ENCODE results near the gene HECW1. TPM values are rescaled to one million over a fixed set of nuclear protein-coding genes. Genes with fewer than 3 reads are reported as not detected.

HECW1 gene
- total and polyA plus RNA-seq, 2 donors (not counting 1 experiment from before 2014, with no cell fraction given) = not detected

DNA sequence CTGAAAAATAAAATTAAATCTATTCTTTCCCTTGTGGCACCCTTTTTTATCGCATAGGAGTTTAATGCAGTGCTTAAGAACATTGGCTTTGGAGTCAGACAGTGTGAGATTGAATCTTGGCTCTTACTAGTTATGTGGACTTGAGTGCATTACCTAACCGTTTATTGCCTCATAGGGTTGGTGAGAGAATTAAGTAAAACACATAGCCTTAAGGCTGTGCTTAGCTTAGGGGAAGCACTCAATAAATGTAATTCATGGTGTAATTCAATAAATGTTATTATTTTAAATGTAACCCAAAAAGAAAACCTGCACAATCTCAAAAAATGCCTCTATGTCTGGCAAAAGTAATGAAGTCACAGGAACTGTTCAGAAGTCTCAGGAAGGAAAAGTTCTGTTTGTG is 473.1 kb downstream of the HECW1 start:
- Histone ChIP-seq H3K79me2 (ENCODE audit: control insufficient read depth, insufficient read depth, low read length) (peaks cover 82% of the 10 kb centered on the region), H3K27ac (ENCODE audit: low read length in 2 of 2) (peak overlapping the region; percentile 86 to 94), H3K27me3 (replicated peaks in 1 of 4; ENCODE audit: control extremely low read depth in 1 of 4, control insufficient read depth in 3 of 4, insufficient read depth in 4 of 4, low read length in 3 of 4) (peaks cover 0 to 2% (median 0%) of the 10 kb centered on the region in 4 experiments), H3K9me3 (ENCODE audit: control extremely low read depth in 1 of 3, control insufficient read depth in 2 of 3, insufficient read depth in 1 of 3, low read length in 2 of 3) (no peaks in the 10 kb centered on the region), H3K36me3 (replicated peaks in 1 of 2; ENCODE audit: control extremely low read depth in 1 of 2, control insufficient read depth in 1 of 2, extremely low read depth in 1 of 2, insufficient read depth in 2 of 2, low read length in 1 of 2) (peaks cover 1 to 8% of the 10 kb centered on the region in 2 experiments), H3K4me1 (ENCODE audit: control insufficient read depth in 2 of 2, insufficient read depth in 2 of 2, low read length in 2 of 2) (peaks cover 40 to 50% of the 10 kb centered on the region in 2 donors), H3K4me3 (ENCODE audit: control extremely low read depth in 1 of 5, extremely low read depth in 1 of 5, insufficient read depth in 1 of 5, low read depth in 2 of 5, low read length in 4 of 5) (peak overlapping the region; percentile 89 to 98 (median 91)), H4K20me1 (ENCODE audit: control insufficient read depth, insufficient read depth, low read length, poor library complexity, severe bottlenecking) (peaks cover 38% of the 10 kb centered on the region), H3K9ac (ENCODE audit: low read length) (peak overlapping the region; percentile 78), H3K4me2 (replicated peaks; ENCODE audit: low read depth, low read length, poor library complexity, severe bottlenecking) (peak overlapping the region; percentile 82), H2AFZ (ENCODE audit: insufficient read depth, low read depth, low read length, poor library complexity, severe bottlenecking) (no peak overlapping the region)
- H3K9me3 Mint-ChIP-seq (ENCODE audit: insufficient read depth) = no peaks in the 10 kb centered on the region
- TF ChIP-seq, protein P1, sequence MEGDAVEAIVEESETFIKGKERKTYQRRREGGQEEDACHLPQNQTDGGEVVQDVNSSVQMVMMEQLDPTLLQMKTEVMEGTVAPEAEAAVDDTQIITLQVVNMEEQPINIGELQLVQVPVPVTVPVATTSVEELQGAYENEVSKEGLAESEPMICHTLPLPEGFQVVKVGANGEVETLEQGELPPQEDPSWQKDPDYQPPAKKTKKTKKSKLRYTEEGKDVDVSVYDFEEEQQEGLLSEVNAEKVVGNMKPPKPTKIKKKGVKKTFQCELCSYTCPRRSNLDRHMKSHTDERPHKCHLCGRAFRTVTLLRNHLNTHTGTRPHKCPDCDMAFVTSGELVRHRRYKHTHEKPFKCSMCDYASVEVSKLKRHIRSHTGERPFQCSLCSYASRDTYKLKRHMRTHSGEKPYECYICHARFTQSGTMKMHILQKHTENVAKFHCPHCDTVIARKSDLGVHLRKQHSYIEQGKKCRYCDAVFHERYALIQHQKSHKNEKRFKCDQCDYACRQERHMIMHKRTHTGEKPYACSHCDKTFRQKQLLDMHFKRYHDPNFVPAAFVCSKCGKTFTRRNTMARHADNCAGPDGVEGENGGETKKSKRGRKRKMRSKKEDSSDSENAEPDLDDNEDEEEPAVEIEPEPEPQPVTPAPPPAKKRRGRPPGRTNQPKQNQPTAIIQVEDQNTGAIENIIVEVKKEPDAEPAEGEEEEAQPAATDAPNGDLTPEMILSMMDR (IDR thresholded peaks at IDR 0.05) = no peak
- TF ChIP-seq EZH2 (IDR thresholded peaks at IDR 0.05; ENCODE audit: borderline replicate concordance, insufficient read depth, low read depth, low read length, poor library complexity, severe bottlenecking) = no peak
- H3K27ac Mint-ChIP-seq = peak overlapping the region; percentile 98
- peaks cover 58% of the 10 kb centered on the region for H3K4me1 Mint-ChIP-seq
- DNase-seq (no peak), ATAC-seq (ENCODE audit: low read depth) (no peak)
- peak overlapping the region; percentile 98 for H3K4me3 Mint-ChIP-seq
- ChIA-PET CTCF (interaction anchor here (1.0 to 13.1 kb wide), 8 partner anchors 16 to 134 kb away, joined by 3 to 721 read pairs (median 6); no protein-coding TSS in a partner anchor), POLR2A (interaction anchor here (0.6 to 2.7 kb wide), 5 partner anchors 20 to 1053 kb away, joined by 3 to 13 read pairs (median 5); no protein-coding TSS in a partner anchor)
- intact Hi-C loops (cut with micrococcal nuclease) = loop anchor here (5.0 kb wide), 1 partner anchor 342 kb away; the partner anchor contains the start of gene UBE2D4
- H3K27me3 Mint-ChIP-seq = no peaks in the 10 kb centered on the region
- WGBS (ENCODE audit: insufficient coverage) = 33% methylated on average over 2 of the region's 2 CpGs

DNA sequence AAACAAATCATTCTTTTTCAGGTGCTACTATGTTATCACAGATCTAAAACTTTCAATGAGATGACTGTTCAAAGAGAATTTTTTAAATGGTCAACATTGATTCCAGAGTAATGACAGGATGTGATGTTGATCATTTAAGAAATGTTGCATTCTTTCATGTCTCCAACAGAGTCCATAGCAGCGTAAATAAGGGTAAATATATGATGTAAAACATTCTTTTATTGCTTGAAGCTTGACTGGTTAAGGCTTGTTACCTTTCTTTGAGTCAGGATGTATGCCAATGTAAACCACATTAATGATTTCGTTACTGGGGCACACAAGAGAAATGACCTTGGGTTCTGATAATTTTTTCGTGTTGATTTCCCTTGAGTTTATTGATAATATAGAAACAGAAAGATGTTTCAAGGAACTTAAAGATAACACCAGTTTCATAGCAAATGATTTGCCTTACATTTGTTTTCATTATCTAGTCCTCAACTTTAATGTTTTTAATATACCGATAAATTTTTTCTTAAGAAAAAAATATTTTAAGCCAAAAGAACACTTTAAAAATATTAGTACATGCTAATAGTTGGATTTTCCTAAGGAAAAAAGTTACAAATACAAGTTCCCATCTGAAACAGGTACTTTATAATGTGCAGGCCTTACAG is 473.9 kb downstream of the HECW1 start:
- H3K4me2 ChIP-seq (replicated peaks; ENCODE audit: low read depth, low read length, poor library complexity, severe bottlenecking) = peak overlapping the region; percentile 82
- H3K79me2 ChIP-seq (ENCODE audit: control insufficient read depth, insufficient read depth, low read length) = peaks cover 90% of the 10 kb centered on the region
- no peak for ATAC-seq (ENCODE audit: low read depth)
- H3K36me3 ChIP-seq (replicated peaks in 1 of 2; ENCODE audit: control extremely low read depth in 1 of 2, control insufficient read depth in 1 of 2, extremely low read depth in 1 of 2, insufficient read depth in 2 of 2, low read length in 1 of 2) = peaks cover 1 to 8% of the 10 kb centered on the region in 2 experiments
- no peak for TF ChIP-seq EZH2 (IDR thresholded peaks at IDR 0.05; ENCODE audit: borderline replicate concordance, insufficient read depth, low read depth, low read length, poor library complexity, severe bottlenecking)
- TF ChIP-seq, protein P1 (IDR thresholded peaks at IDR 0.05) = no peak
- H3K27me3 ChIP-seq (replicated peaks in 1 of 4; ENCODE audit: control extremely low read depth in 1 of 4, control insufficient read depth in 3 of 4, insufficient read depth in 4 of 4, low read length in 3 of 4) = peaks cover 0 to under 1% (median 0%) of the 10 kb centered on the region in 4 experiments
- intact Hi-C loops (cut with micrococcal nuclease) = loop anchor here (5.0 kb wide), 1 partner anchor 341 kb away; the partner anchor contains the start of gene UBE2D4
- 43% methylated on average over 1 of the region's 4 CpGs for WGBS (ENCODE audit: insufficient coverage)
- Mint-ChIP-seq H3K27me3 (no peaks in the 10 kb centered on the region), H3K27ac (peak overlapping the region; percentile 98), H3K9me3 (ENCODE audit: insufficient read depth) (no peaks in the 10 kb centered on the region), H3K4me3 (peak overlapping the region; percentile 98), H3K4me1 (peaks cover 64% of the 10 kb centered on the region)
- H3K4me1 ChIP-seq (ENCODE audit: control insufficient read depth in 2 of 2, insufficient read depth in 2 of 2, low read length in 2 of 2) = peaks cover 48 to 58% of the 10 kb centered on the region in 2 donors
- peak overlapping the region; percentile 78 for H3K9ac ChIP-seq (ENCODE audit: low read length)
- peak overlapping the region; percentile 86 to 94 for H3K27ac ChIP-seq (ENCODE audit: low read length in 2 of 2)
- no peak for DNase-seq
- peak overlapping the region in 4 of 5 experiments; percentile 89 to 93 (median 91) for H3K4me3 ChIP-seq (ENCODE audit: control extremely low read depth in 1 of 5, extremely low read depth in 1 of 5, insufficient read depth in 1 of 5, low read depth in 2 of 5, low read length in 4 of 5)
- no peaks in the 10 kb centered on the region for H3K9me3 ChIP-seq (ENCODE audit: control extremely low read depth in 1 of 3, control insufficient read depth in 2 of 3, insufficient read depth in 1 of 3, low read length in 2 of 3)
- ChIA-PET POLR2A (interaction anchor here (0.9 to 2.7 kb wide), 3 partner anchors 58 to 98 kb away, joined by 3 to 10 read pairs (median 7); no protein-coding TSS in a partner anchor), CTCF (interaction anchor here (0.8 to 13.1 kb wide), 10 partner anchors 35 to 143 kb away, joined by 3 to 721 read pairs (median 6); partner anchors contain the start of gene COA1)
- H2AFZ ChIP-seq (ENCODE audit: insufficient read depth, low read depth, low read length, poor library complexity, severe bottlenecking) = no peak overlapping the region
- H4K20me1 ChIP-seq (ENCODE audit: control insufficient read depth, insufficient read depth, low read length, poor library complexity, severe bottlenecking) = peaks cover 45% of the 10 kb centered on the region

Data from B cell (primary cell).